Uterus (tissue), 4 donors: ENCODE results near the gene RPRD2. TPM values are rescaled to one million over a fixed set of nuclear protein-coding genes. Genes with fewer than 3 reads are reported as not detected.

ENCODE experiments used
- DNase-seq, 2 donors: peaks; one replicate each; pipeline ENCODE4 v3.0.0-alpha.2; 2019 to 2020
- H3K27ac ChIP-seq, 2 donors: fragments of 200-600 bp; sonication (generic); 1 replicate in 1 of 2; 2 replicates in 1 of 2; pipeline ENCODE4 v1.5.1; 2016 to 2018
- H3K27me3 ChIP-seq, 2 donors: fragments of 200-600 bp; sonication (generic); one replicate each; pipeline ENCODE4 v1.5.1; 2018 to 2019; ENCODE audit warnings: control low read depth in 1 of 2
- H3K36me3 ChIP-seq, 2 donors: fragments of 200-600 bp; sonication (generic); one replicate each; pipeline ENCODE4 v1.5.1; 2019; ENCODE audit warnings: control low read depth in 1 of 2
- H3K4me1 ChIP-seq, 2 donors: fragments of 200-600 bp; sonication (generic); one replicate each; pipeline ENCODE4 v1.5.1; 2018 to 2019; ENCODE audit warnings: control low read depth in 1 of 2
- H3K4me3 ChIP-seq, 2 donors: fragments of 200-600 bp; sonication (generic); 1 replicate in 1 of 2; 2 replicates in 1 of 2; pipeline ENCODE4 v1.5.1; 2018 to 2019; ENCODE audit warnings: mild to moderate bottlenecking in 1 of 2
- H3K9me3 ChIP-seq, 2 donors: fragments of 200-600 bp; sonication (generic); one replicate each; pipeline ENCODE4 v1.5.1; 2019; ENCODE audit warnings: control low read depth in 1 of 2
- CTCF ChIP-seq, 4 experiments: fragments of 200-600 bp in 2 of 4; fragments of 450-650 bp in 2 of 4; sonication (generic) in 2 of 4; IDR thresholded peaks; one replicate each; pipeline ENCODE4 v1.5.1; 2016 to 2019; ENCODE audit warnings: antibody characterized with exemption in 4 of 4, mild to moderate bottlenecking in 2 of 4, moderate library complexity in 1 of 4
- POLR2A ChIP-seq, 2 donors: fragments of 450-650 bp; IDR thresholded peaks; one replicate each; pipeline ENCODE4 v1.6.1; 2016; ENCODE audit warnings: antibody characterized with exemption in 2 of 2, mild to moderate bottlenecking in 1 of 2, moderate library complexity in 1 of 2
- intact Hi-C: fragments of 100-400 bp; cut with DNase I; formaldehyde crosslinking; loops from one replicate; pipeline ENCODE4 v1.15.1; 2023; ENCODE audit warnings: low total_unique reads
- total RNA-seq, 4 donors: library from RNA; depleted of rRNA in 3 of 4; stranded (reverse); fragments of >200 nt in 3 of 4; gene quantifications; one replicate each; pipeline versions ENCODE4 v1.1.0 to v1.2.4, GENCODE V29; 2014 to 2023
- donor health status: DM: yes; HTN: yes; CAD: no.

RPRD2 gene
- total RNA-seq, 4 donors from 2014 or later: 17.1 to 77.1 (median 37.9) TPM

GRCh38 chr1:150479370-150479769 is 115.4 kb downstream of the RPRD2 start:
- Histone ChIP-seq H3K4me3 (no peak overlapping the region), H3K27me3 (no peaks in the 10 kb centered on the region), H3K27ac (no peak overlapping the region), H3K9me3 (no peaks in the 10 kb centered on the region), H3K4me1 (no peaks in the 10 kb centered on the region), H3K36me3 (no peaks in the 10 kb centered on the region)
- intact Hi-C loops: no loop called here
- no peak for DNase-seq
- no peak for TF ChIP-seq CTCF (IDR thresholded peaks at IDR 0.05)
- TF ChIP-seq POLR2A (IDR thresholded peaks at IDR 0.05): no peak

- Histone ChIP-seq H3K4me3 (no peak overlapping the region), H3K4me1 (no peaks in the 10 kb centered on the region), H3K27me3 (no peaks in the 10 kb centered on the region), H3K36me3 (no peaks in the 10 kb centered on the region), H3K27ac (no peak overlapping the region), H3K9me3 (no peaks in the 10 kb centered on the region)
- TF ChIP-seq CTCF (IDR thresholded peaks at IDR 0.05) (no peak), POLR2A (IDR thresholded peaks at IDR 0.05) (no peak)
- intact Hi-C loops: no loop called here
- no peak for DNase-seq
Measured at GRCh38 chr1:150479927-150480352, 116.0 kb downstream of the RPRD2 start.

GRCh38 chr1:150484431-150484830 is 120.5 kb downstream of the RPRD2 start:
- H3K4me3 ChIP-seq: no peak overlapping the region
- TF ChIP-seq POLR2A (IDR thresholded peaks at IDR 0.05): no peak
- TF ChIP-seq CTCF (IDR thresholded peaks at IDR 0.05): no peak
- intact Hi-C loops: no loop called here
- H3K9me3 ChIP-seq: no peaks in the 10 kb centered on the region
- H3K27ac ChIP-seq: no peak overlapping the region
- no peak for DNase-seq
- H3K27me3 ChIP-seq: no peaks in the 10 kb centered on the region
- H3K36me3 ChIP-seq: no peaks in the 10 kb centered on the region
- no peaks in the 10 kb centered on the region for H3K4me1 ChIP-seq

- TF ChIP-seq CTCF (IDR thresholded peaks at IDR 0.05) (no peak), POLR2A (IDR thresholded peaks at IDR 0.05) (no peak)
- intact Hi-C loops: no loop called here
- no peak for DNase-seq
- Histone ChIP-seq H3K4me3 (no peak overlapping the region), H3K27me3 (no peaks in the 10 kb centered on the region), H3K27ac (no peak overlapping the region), H3K4me1 (no peaks in the 10 kb centered on the region), H3K36me3 (no peaks in the 10 kb centered on the region), H3K9me3 (no peaks in the 10 kb centered on the region)
Measured at GRCh38 chr1:150484861-150485260, 120.9 kb downstream of the RPRD2 start.

GRCh38 chr1:150486966-150487762 is 123.2 kb downstream of the RPRD2 start, which contains the start of gene TARS2:
Gene TARS2 (plus strand): TSS chr1:150487419. CDS start chr1:150487451, 32 bp downstream.
- Histone ChIP-seq H3K9me3 (no peaks in the 10 kb centered on the region), H3K36me3 (no peaks in the 10 kb centered on the region), H3K4me3 (peak within 1 kb of the TSS; percentile 62 to 66), H3K27ac (peak within 1 kb of the TSS; percentile 73 to 79), H3K27me3 (no peaks in the 10 kb centered on the region), H3K4me1 (no peaks in the 10 kb centered on the region)
- intact Hi-C loops: no loop called here
- TF ChIP-seq POLR2A (IDR thresholded peaks at IDR 0.05) (peak; percentile 50 to 68), CTCF (IDR thresholded peaks at IDR 0.05) (peak; percentile 7 to 67 (median 33))
- DNase-seq: peak; percentile 94 to 98
